ENCODE data around the gene GSX1.

The GSX1 gene

GRCh38 chr13:27833206-27833605 is 40.9 kb downstream of the GSX1 start:
- DNase-seq (ENCODE audit: low read depth, low spot score): no peak

- no peak for DNase-seq (ENCODE audit: low read depth, low spot score)
These were observed 41.8 kb downstream of the GSX1 start for GRCh38 chr13:27834095-27834494.

GRCh38 chr13:27835799-27836198 is 43.5 kb downstream of the GSX1 start:
- no peak for DNase-seq (ENCODE audit: low read depth, low spot score)

GRCh38 chr13:27839809-27840467 is 47.7 kb downstream of the GSX1 start:
- no peak for DNase-seq (ENCODE audit: low read depth, low spot score)

- no peak for DNase-seq (ENCODE audit: low read depth, low spot score)
These were observed 50.3 kb downstream of the GSX1 start for GRCh38 chr13:27842571-27842970.
